Thyroid gland (tissue), 4 donors: ENCODE results near the gene AMDHD2. TPM values are rescaled to one million over a fixed set of nuclear protein-coding genes. Genes with fewer than 3 reads are reported as not detected.
"Not testable (repeated sequence)": the region's sequence is repeated elsewhere in the genome, so short reads cannot be mapped to it uniquely, and the experiment has no call there.

Experiments
- DNase-seq, 2 donors: peaks; one replicate each; pipeline ENCODE4 v3.0.0-alpha.2; 2019
- H3K27ac ChIP-seq, 3 donors: fragments of 200-600 bp; sonication (generic); 1 replicate in 2 of 3; 2 replicates in 1 of 3; pipeline ENCODE4 v1.5.1; 2016 to 2019; ENCODE audit warnings: mild to moderate bottlenecking in 1 of 3, moderate library complexity in 1 of 3
- H3K27me3 ChIP-seq: fragments of 200-600 bp; sonication (generic); one replicate; pipeline ENCODE4 v1.5.1; 2019
- H3K36me3 ChIP-seq, 2 donors: fragments of 200-600 bp; sonication (generic); one replicate each; pipeline ENCODE4 v1.5.1; 2016 to 2019
- H3K4me1 ChIP-seq, 2 donors: fragments of 200-600 bp; sonication (generic); one replicate each; pipeline ENCODE4 v1.5.1; 2017 to 2019
- H3K4me3 ChIP-seq, 3 donors: fragments of 200-600 bp; sonication (generic); replicated peaks in 1 of 3; 1 replicate in 2 of 3; 2 replicates in 1 of 3; pipeline ENCODE4 v1.5.1; 2016; ENCODE audit warnings: mild to moderate bottlenecking in 1 of 3
- H3K9me3 ChIP-seq: fragments of 200-600 bp; sonication (generic); one replicate; pipeline ENCODE4 v1.5.1; 2017
- CTCF ChIP-seq, 6 experiments: fragments of 200-600 bp in 3 of 6; fragments of 450-650 bp in 3 of 6; sonication (generic) in 3 of 6; IDR thresholded peaks; one replicate each; pipeline ENCODE4 v1.5.1; 2016 to 2019; ENCODE audit warnings: antibody characterized with exemption in 6 of 6, mild to moderate bottlenecking in 2 of 6, inconsistent platforms in 1 of 6, moderate library complexity in 1 of 6
- POLR2A ChIP-seq, 2 donors: fragments of 450-650 bp; IDR thresholded peaks; one replicate each; pipeline ENCODE4 v1.6.1; 2017; ENCODE audit warnings: antibody characterized with exemption in 2 of 2, mild to moderate bottlenecking in 2 of 2, moderate library complexity in 1 of 2
- WGBS, 2 donors: methylation state at CpG; one replicate each; pipeline ENCODE4 v1.1.5; 2017; 5-methylcytosine and 5-hydroxymethylcytosine counted together
- intact Hi-C: fragments of 100-400 bp; cut with DNase I; formaldehyde crosslinking; loops from one replicate; pipeline ENCODE4 v1.15.1; 2023
- total RNA-seq, 4 donors: library from RNA; depleted of rRNA; stranded (reverse); fragments of >200 nt; gene quantifications; one replicate each; pipeline ENCODE4 v1.2.3, GENCODE V29; 2016

AMDHD2 gene
- total RNA-seq, 4 donors from 2014 or later = 32.6 to 43.5 (median 37.9) TPM

- Histone ChIP-seq H3K4me3 (peak within 1 kb of the TSS; percentile 18 to 46 (median 35)), H3K27me3 (no peaks in the 10 kb centered on the region), H3K4me1 (peaks cover 7 to 29% of the 10 kb centered on the region in 2 donors), H3K36me3 (peaks cover 0 to 9% of the 10 kb centered on the region in 2 donors), H3K27ac (peak within 1 kb of the TSS; percentile 88 to 95 (median 92)), H3K9me3 (no peaks in the 10 kb centered on the region)
- 20 to 28% methylated on average over 7 to 11 of the region's 11 CpGs for WGBS, 2 donors
- TF ChIP-seq POLR2A (IDR thresholded peaks at IDR 0.05) (no peak), CTCF (IDR thresholded peaks at IDR 0.05) (no peak)
- intact Hi-C loops = no loop called here
- DNase-seq = no peak
Measured at GRCh38 chr16:2531371-2531695, 11.2 kb downstream of the AMDHD2 start, which contains the start of gene CEMP1. CEMP1 (minus strand) TSS chr16:2531408; CDS start chr16:2531073, 335 bp downstream.

- peaks cover 0 to 9% of the 10 kb centered on the region in 2 donors for H3K36me3 ChIP-seq
- 0 to 2% methylated on average over 7 to 65 of the region's 84 CpGs for WGBS, 2 donors
- H3K4me3 ChIP-seq = peak overlapping the region; percentile 18 to 46 (median 35)
- DNase-seq = peak; percentile 99 to 100
- H3K4me1 ChIP-seq = peaks cover 7 to 33% of the 10 kb centered on the region in 2 donors
- peak overlapping the region; percentile 88 to 95 (median 92) for H3K27ac ChIP-seq
- no peaks in the 10 kb centered on the region for H3K9me3 ChIP-seq
- H3K27me3 ChIP-seq = no peaks in the 10 kb centered on the region
- intact Hi-C loops = no loop called here
- peak; percentile 17 to 76 for TF ChIP-seq POLR2A (IDR thresholded peaks at IDR 0.05)
- no peak for TF ChIP-seq CTCF (IDR thresholded peaks at IDR 0.05)
Measured at GRCh38 chr16:2531696-2532493, 11.7 kb downstream of the AMDHD2 start.

- intact Hi-C loops = no loop called here
- Histone ChIP-seq H3K9me3 (no peaks in the 10 kb centered on the region), H3K4me1 (peaks cover 11 to 36% of the 10 kb centered on the region in 2 donors), H3K4me3 (peak overlapping the region; percentile 18 to 46 (median 35)), H3K27me3 (no peaks in the 10 kb centered on the region), H3K36me3 (peaks cover 0 to 9% of the 10 kb centered on the region in 2 donors), H3K27ac (peak overlapping the region; percentile 88 to 95 (median 92))
- peak; percentile 93 to 94 for DNase-seq
- TF ChIP-seq POLR2A (IDR thresholded peaks at IDR 0.05) = peak in 1 of 2 donors; percentile 65
- no peak for TF ChIP-seq CTCF (IDR thresholded peaks at IDR 0.05)
- 1 to 2% methylated on average over 35 to 37 of the region's 37 CpGs for WGBS, 2 donors
Measured at GRCh38 chr16:2532494-2533141, 12.4 kb downstream of the AMDHD2 start.

GRCh38 chr16:2533142-2533755, 13.1 kb downstream of the AMDHD2 start:
- peak overlapping the region; percentile 88 to 95 (median 92) for H3K27ac ChIP-seq
- H3K9me3 ChIP-seq, H3K4me3 ChIP-seq, intact Hi-C loops, H3K27me3 ChIP-seq, H3K36me3 ChIP-seq: not testable (repeated sequence)
- peaks cover 11 to 36% of the 10 kb centered on the region in 2 donors for H3K4me1 ChIP-seq
- peak in 1 of 2 donors; percentile 29 for DNase-seq
- WGBS, 2 donors = 34 to 44% methylated on average over 16 of the region's 16 CpGs

- Histone ChIP-seq H3K4me3 (no peak overlapping the region), H3K27me3 (no peaks in the 10 kb centered on the region), H3K36me3 (no peaks in the 10 kb centered on the region), H3K4me1 (peaks cover 14 to 39% of the 10 kb centered on the region in 2 donors), H3K27ac (peak overlapping the region in 2 of 3 donors; percentile 50 to 92), H3K9me3 (no peaks in the 10 kb centered on the region)
- 89 to 92% methylated on average over 11 of the region's 11 CpGs for WGBS, 2 donors
- no peak for TF ChIP-seq CTCF (IDR thresholded peaks at IDR 0.05)
- TF ChIP-seq POLR2A (IDR thresholded peaks at IDR 0.05) = no peak
- intact Hi-C loops = no loop called here
- no peak for DNase-seq
Measured at GRCh38 chr16:2533912-2534311, 13.7 kb downstream of the AMDHD2 start.

- H3K9me3 ChIP-seq, DNase-seq, H3K27me3 ChIP-seq, intact Hi-C loops, H3K4me3 ChIP-seq, H3K36me3 ChIP-seq: not testable (repeated sequence)
- 74 to 78% methylated on average over 5 of the region's 5 CpGs for WGBS, 2 donors
- peak overlapping the region; percentile 44 to 92 (median 50) for H3K27ac ChIP-seq
- H3K4me1 ChIP-seq = peaks cover 18 to 43% of the 10 kb centered on the region in 2 donors
Measured at GRCh38 chr16:2534335-2534734, 14.2 kb downstream of the AMDHD2 start.
